T follicular helper cell (primary cell): Measurements from ENCODE around the gene PRR14L.
"Not testable (repeated sequence)": the region's sequence is repeated elsewhere in the genome, so short reads cannot be mapped to it uniquely, and the experiment has no call there.

ENCODE experiments used
- DNase-seq: peaks from one replicate; pipeline ENCODE4 v3.0.0-alpha.2; 2020; ENCODE audit warnings: low read depth

Gene PRR14L

GRCh38 chr22:31740314-31740713, 9.6 kb downstream of the PRR14L start:
- DNase-seq: not testable (repeated sequence)

- no peak for DNase-seq
Measured at GRCh38 chr22:31739795-31740201, 10.1 kb downstream of the PRR14L start.

GRCh38 chr22:31738566-31738965, 11.4 kb downstream of the PRR14L start:
- DNase-seq: no peak

GRCh38 chr22:31737932-31738331, 12.0 kb downstream of the PRR14L start:
- DNase-seq: no peak

- no peak for DNase-seq
Measured at GRCh38 chr22:31736458-31736857, 13.5 kb downstream of the PRR14L start.

- DNase-seq: no peak
Measured at GRCh38 chr22:31734512-31734911, 15.4 kb downstream of the PRR14L start.

GRCh38 chr22:31733580-31734079, 16.3 kb downstream of the PRR14L start:
- DNase-seq: no peak

GRCh38 chr22:31732089-31732829, 17.7 kb downstream of the PRR14L start:
- no peak for DNase-seq

- DNase-seq: no peak
Measured at GRCh38 chr22:31730344-31730711, 19.6 kb downstream of the PRR14L start.

- DNase-seq: no peak
Measured at GRCh38 chr22:31728857-31729256, 21.1 kb downstream of the PRR14L start.

GRCh38 chr22:31726692-31727091, 23.2 kb downstream of the PRR14L start:
- no peak for DNase-seq

- DNase-seq: no peak
Measured at GRCh38 chr22:31723723-31724122, 26.2 kb downstream of the PRR14L start.

GRCh38 chr22:31719850-31720471, 30.0 kb downstream of the PRR14L start:
- no peak for DNase-seq

GRCh38 chr22:31715147-31715778, 34.7 kb downstream of the PRR14L start:
- DNase-seq: no peak

- not testable (repeated sequence) for DNase-seq
Measured at GRCh38 chr22:31711226-31711625, 38.7 kb downstream of the PRR14L start.

GRCh38 chr22:31707519-31707918, 42.4 kb downstream of the PRR14L start:
- DNase-seq: no peak

GRCh38 chr22:31695423-31695822, 54.5 kb downstream of the PRR14L start:
- DNase-seq: no peak

- not testable (repeated sequence) for DNase-seq
Measured at GRCh38 chr22:31694046-31694445, 55.9 kb downstream of the PRR14L start.

- no peak for DNase-seq
Measured at GRCh38 chr22:31692186-31692886, 57.6 kb downstream of the PRR14L start.

GRCh38 chr22:31691408-31691807, 58.5 kb downstream of the PRR14L start:
- no peak for DNase-seq

GRCh38 chr22:31683181-31684105, 66.5 kb downstream of the PRR14L start:
- no peak for DNase-seq
